GM18511 (cell line): Measurements from ENCODE around the gene DNAJA1.

Experiments used
- ATAC-seq: cut with Tn5 transposase; IDR thresholded peaks from one replicate; pipeline ENCODE4 v1.9.1; 2021; ENCODE audit warnings: mild to moderate bottlenecking, moderate library complexity; ENCODE audit not compliant: unreplicated experiment

DNAJA1 gene

GRCh38 chr9:33025572-33026342 is 684 bp downstream of the DNAJA1 start:
- peak; percentile 53 for ATAC-seq

GRCh38 chr9:33029231-33029786 is 4.2 kb downstream of the DNAJA1 start:
- no peak for ATAC-seq

GRCh38 chr9:33030285-33030684 is 5.2 kb downstream of the DNAJA1 start:
- no peak for ATAC-seq

- ATAC-seq, result no peak
These were observed 7.2 kb downstream of the DNAJA1 start for GRCh38 chr9:33032292-33032691.

GRCh38 chr9:33032865-33033264 is 7.8 kb downstream of the DNAJA1 start:
- no peak for ATAC-seq

- no peak for ATAC-seq
These were observed 15.8 kb downstream of the DNAJA1 start for GRCh38 chr9:33040792-33041431.

- ATAC-seq, result no peak
These were observed 16.5 kb downstream of the DNAJA1 start for GRCh38 chr9:33041432-33042188.

- no peak for ATAC-seq
These were observed 17.4 kb downstream of the DNAJA1 start for GRCh38 chr9:33042473-33042872.

- no peak for ATAC-seq
These were observed 18.6 kb downstream of the DNAJA1 start for GRCh38 chr9:33043671-33044070.

GRCh38 chr9:33044162-33044673 is 19.1 kb downstream of the DNAJA1 start:
- peak; percentile 76 for ATAC-seq

GRCh38 chr9:33044677-33045282 is 19.7 kb downstream of the DNAJA1 start:
- no peak for ATAC-seq

GRCh38 chr9:33046061-33046460 is 21.0 kb downstream of the DNAJA1 start:
- no peak for ATAC-seq

GRCh38 chr9:33048054-33048465 is 23.0 kb downstream of the DNAJA1 start:
- ATAC-seq, result no peak

- ATAC-seq, result peak; percentile 76
These were observed 24.7 kb downstream of the DNAJA1 start for GRCh38 chr9:33049680-33050361.

GRCh38 chr9:33051144-33051543 is 26.1 kb downstream of the DNAJA1 start:
- no peak for ATAC-seq

GRCh38 chr9:33065157-33066076 is 40.3 kb downstream of the DNAJA1 start:
- ATAC-seq, result peak; percentile 88

GRCh38 chr9:33068991-33069390 is 43.9 kb downstream of the DNAJA1 start:
- ATAC-seq, result no peak

- ATAC-seq, result peak; percentile 99
These were observed 51.3 kb downstream of the DNAJA1 start, which contains the start of gene SMU1 for GRCh38 chr9:33076046-33077004. SMU1 (minus strand) TSS chr9:33076674; CDS start chr9:33076608, 66 bp downstream.
